H1 (cell line): ENCODE data around the gene MCEE. TPM values are rescaled to one million over a fixed set of nuclear protein-coding genes. Genes with fewer than 3 reads are reported as not detected.

ENCODE experiments used
- CTCF ChIA-PET: fragments of 300-600 bp; sonication (Branson Sonifier 250); formaldehyde crosslinking; loops from one replicate; lab custom pipeline; 2021; ENCODE audit not compliant: partially characterized antibody; lab: Charles Lee
- POLR2A ChIA-PET: fragments of 300-600 bp; sonication (Branson Sonifier 250); formaldehyde crosslinking; loops from one replicate; lab custom pipeline; 2021; ENCODE audit warnings: inconsistent platforms; ENCODE audit not compliant: partially characterized antibody; lab: Charles Lee
- DNase-seq, 2 experiments: peaks; one replicate each; pipeline versions ENCODE4 v3.0.0 to v3.0.0-alpha.2; 2010 to 2022; ENCODE audit warnings: low spot score in 2 of 2, low read depth in 1 of 2, mixed read lengths in 1 of 2
- FAIRE-seq: peaks from 2 replicates; lab custom pipeline; 2011; peaks lifted over from hg19 to GRCh38; lab: Jason Lieb, UNC
- H2AFZ ChIP-seq: 2 replicates; pipeline ENCODE4 v1.8.1; 2012; ENCODE audit warnings: low read length, inconsistent platforms
- H2AK5ac ChIP-seq: 2 replicates; pipeline ENCODE4 v1.6.1; 2013; ENCODE audit warnings: low read depth, low read length
- H2BK120ac ChIP-seq: replicated peaks from 2 replicates; pipeline ENCODE3; 2013; ENCODE audit warnings: low read depth, low read length, inconsistent platforms
- H2BK12ac ChIP-seq: 2 replicates; pipeline ENCODE4 v1.6.1; 2013; ENCODE audit warnings: low read depth, low read length
- H2BK15ac ChIP-seq: 2 replicates; pipeline ENCODE4 v1.6.1; 2013; ENCODE audit warnings: low read length
- H2BK20ac ChIP-seq: 2 replicates; pipeline ENCODE4 v1.6.1; 2013; ENCODE audit warnings: low read length
- H2BK5ac ChIP-seq: 2 replicates; pipeline ENCODE4 v1.6.1; 2013; ENCODE audit warnings: low read depth, low read length
- H3K14ac ChIP-seq: 2 replicates; pipeline ENCODE4 v1.6.1; 2013; ENCODE audit warnings: inconsistent platforms; ENCODE audit not compliant: insufficient read length
- H3K18ac ChIP-seq: 2 replicates; pipeline ENCODE4 v1.6.1; 2013; ENCODE audit warnings: low read length; ENCODE audit errors: extremely low read depth
- H3K23ac ChIP-seq: 2 replicates; pipeline ENCODE4 v1.6.1; 2013; ENCODE audit warnings: inconsistent platforms; ENCODE audit not compliant: insufficient read length
- H3K23me2 ChIP-seq: 2 replicates; pipeline ENCODE4 v1.6.1; 2013; ENCODE audit warnings: low read depth, low read length
- H3K27ac ChIP-seq: 2 replicates; pipeline ENCODE4 v1.6.1; 2011; ENCODE audit warnings: low read depth, low read length, inconsistent platforms
- H3K27me3 ChIP-seq, 4 experiments: replicated peaks in 1 of 4; 1 replicate in 1 of 4; 2 replicates in 3 of 4; pipeline versions ENCODE4 v1.6.1 to v1.8.1; 2011 to 2013; ENCODE audit warnings: low read length in 3 of 4, mild to moderate bottlenecking in 3 of 4, inconsistent platforms in 2 of 4, mixed read lengths in 2 of 4, moderate library complexity in 1 of 4; ENCODE audit not compliant: control insufficient read depth in 3 of 4, insufficient read depth in 3 of 4; ENCODE audit errors: extremely low read depth in 1 of 4
- H3K36me3 ChIP-seq, 4 experiments: 2 replicates each; pipeline versions ENCODE4 v1.6.1 to v1.8.1; 2011 to 2013; ENCODE audit warnings: mild to moderate bottlenecking in 4 of 4, low read length in 3 of 4, moderate library complexity in 2 of 4, control low read depth in 1 of 4, inconsistent platforms in 1 of 4; ENCODE audit not compliant: insufficient read depth in 4 of 4, control insufficient read depth in 2 of 4
- H3K4ac ChIP-seq: replicated peaks from 2 replicates; pipeline ENCODE3; 2013; ENCODE audit warnings: low read length, low read depth, mixed read lengths, inconsistent platforms; ENCODE audit not compliant: insufficient read length
- H3K4me1 ChIP-seq, 4 experiments: replicated peaks in 1 of 4; 1 replicate in 1 of 4; 2 replicates in 3 of 4; pipeline versions ENCODE4 v1.6.1 to v1.8.1; 2011 to 2013; ENCODE audit warnings: low read length in 3 of 4, inconsistent platforms in 2 of 4, mixed read lengths in 1 of 4; ENCODE audit not compliant: insufficient read depth in 4 of 4, control insufficient read depth in 3 of 4
- H3K4me2 ChIP-seq, 2 experiments: 2 replicates each; pipeline versions ENCODE4 v1.6.1 to v1.8.1; 2011 to 2013; ENCODE audit warnings: low read depth in 2 of 2, low read length in 2 of 2, control low read depth in 1 of 2, inconsistent platforms in 1 of 2, mild to moderate bottlenecking in 1 of 2; ENCODE audit not compliant: insufficient read depth in 1 of 2
- H3K4me3 ChIP-seq, 4 experiments: fragments of 200-600, 300-600 bp in 1 of 4; sonication (generic), shearing (Covaris generic), sonication (Bioruptor Twin) in 1 of 4; 2 replicates each; pipeline versions ENCODE4 v1.5.1 to v1.8.1; 2011 to 2016; ENCODE audit warnings: low read length in 4 of 4, low read depth in 3 of 4, control low read depth in 2 of 4, inconsistent platforms in 2 of 4, mild to moderate bottlenecking in 2 of 4, mixed read lengths in 1 of 4, moderate library complexity in 1 of 4; ENCODE audit not compliant: insufficient read depth in 2 of 4; ENCODE audit errors: extremely low read depth in 1 of 4
- H3K56ac ChIP-seq: replicated peaks from 2 replicates; pipeline ENCODE3; 2013; ENCODE audit warnings: low read depth, mild to moderate bottlenecking, mixed read lengths, low read length, inconsistent platforms; ENCODE audit not compliant: insufficient read length
- H3K79me1 ChIP-seq: 2 replicates; pipeline ENCODE4 v1.6.1; 2013; ENCODE audit warnings: low read depth, low read length, control low read depth
- H3K79me2 ChIP-seq, 2 experiments: 2 replicates each; pipeline versions ENCODE4 v1.6.1 to v1.8.1; 2012 to 2013; ENCODE audit warnings: low read length in 2 of 2, mild to moderate bottlenecking in 2 of 2, inconsistent platforms in 1 of 2; ENCODE audit not compliant: insufficient read depth in 2 of 2, control insufficient read depth in 1 of 2
- H3K9ac ChIP-seq, 4 experiments: replicated peaks in 1 of 4; 1 replicate in 1 of 4; 2 replicates in 3 of 4; pipeline versions ENCODE4 v1.6.1 to v1.8.1; 2011 to 2013; ENCODE audit warnings: low read depth in 3 of 4, low read length in 3 of 4, control low read depth in 2 of 4, mild to moderate bottlenecking in 2 of 4, moderate library complexity in 2 of 4, inconsistent platforms in 1 of 4; ENCODE audit errors: extremely low read depth in 1 of 4
- H3K9me3 ChIP-seq, 2 experiments: 2 replicates each; pipeline versions ENCODE4 v1.6.1 to v1.8.1; 2012 to 2013; ENCODE audit warnings: mild to moderate bottlenecking in 2 of 2, moderate library complexity in 2 of 2, control low read depth in 1 of 2, inconsistent platforms in 1 of 2, low read depth in 1 of 2, low read length in 1 of 2, mixed read lengths in 1 of 2; ENCODE audit not compliant: insufficient read depth in 2 of 2
- H4K20me1 ChIP-seq, 2 experiments: replicated peaks in 1 of 2; 2 replicates each; pipeline versions ENCODE3 to v1.8.1; 2011 to 2013; ENCODE audit warnings: inconsistent platforms in 2 of 2, low read length in 2 of 2, mild to moderate bottlenecking in 1 of 2; ENCODE audit not compliant: insufficient read depth in 2 of 2, control insufficient read depth in 1 of 2
- H4K5ac ChIP-seq: 2 replicates; pipeline ENCODE4 v1.6.1; 2013; ENCODE audit warnings: low read length, low read depth, mixed read lengths, inconsistent platforms; ENCODE audit not compliant: insufficient read length
- H4K8ac ChIP-seq: 2 replicates; pipeline ENCODE4 v1.8.0; 2013; ENCODE audit warnings: mild to moderate bottlenecking, moderate library complexity, low read length, inconsistent platforms; ENCODE audit not compliant: insufficient read depth; ENCODE audit errors: extremely low read depth
- H4K91ac ChIP-seq: replicated peaks from 2 replicates; pipeline ENCODE3; 2013; ENCODE audit warnings: low read length, mixed read lengths, inconsistent platforms; ENCODE audit not compliant: insufficient read length
- CHD1 ChIP-seq: IDR thresholded peaks from 2 replicates; pipeline ENCODE4 v1.6.1; 2012; ENCODE audit warnings: low read depth, low read length, improper control_type of control experiment
- CHD2 ChIP-seq: IDR thresholded peaks from 2 replicates; pipeline ENCODE4 v1.6.1; 2012; ENCODE audit warnings: low read length, improper control_type of control experiment
- NRF1 ChIP-seq: IDR thresholded peaks from 2 replicates; pipeline ENCODE4 v1.6.1; 2011; ENCODE audit warnings: mild to moderate bottlenecking, low read depth, low read length, improper control_type of control experiment
- SP4 ChIP-seq: IDR thresholded peaks from 2 replicates; pipeline ENCODE4 v1.6.1; 2012; ENCODE audit warnings: low read length, inconsistent platforms
- TBP ChIP-seq: IDR thresholded peaks from 2 replicates; pipeline ENCODE4 v1.6.1; 2011; ENCODE audit warnings: low read depth, low read length, improper control_type of control experiment
- WGBS, 2 experiments: shearing (Covaris generic) in 1 of 2; methylation state at CpG; one replicate each; pipeline versions ENCODE4 v1.1.6 to v1.1.7; 2013 to 2015; ENCODE audit warnings: low lambda C conversion rate in 2 of 2, mixed read lengths in 2 of 2, inconsistent platforms in 1 of 2, low coverage in 1 of 2, missing lambda C conversion rate in 1 of 2; ENCODE audit not compliant: insufficient replicate concordance in 2 of 2, insufficient coverage in 1 of 2, insufficient read length in 1 of 2; ENCODE audit errors: extremely low coverage in 1 of 2, missing lambda C conversion rate in 1 of 2; 5-methylcytosine and 5-hydroxymethylcytosine counted together
- polyA plus RNA-seq, 7 experiments: library from polyadenylated mRNA; depleted of rRNA in 3 of 7; stranded (reverse) in 5 of 7; unstranded in 2 of 7; fragments of >200 nt in 5 of 7; fragments of 200-250 nt in 2 of 7; gene quantifications; 1 replicate in 5 of 7; 2 replicates in 1 of 7; 4 replicates in 1 of 7; pipeline versions ENCODE4 v1.2.1 to v1.2.3, GENCODE V29; 2011 to 2013; ENCODE audit warnings: missing spikeins in 2 of 7, mixed read lengths in 2 of 7
- total RNA-seq: library from RNA; stranded (reverse); fragmentation: NEBNext Ultra II Directional; extraction: Animal tissue kit (Norgen Biotek cat#: 25700); gene quantifications from 2 replicates; pipeline ENCODE4 v1.2.1, GENCODE V29; 2021
- TF ChIP-seq, protein P1 (sequence below): IDR thresholded peaks from 2 replicates; pipeline ENCODE4 v1.6.1; 2011; ENCODE audit warnings: low read length, improper control_type of control experiment
- TF ChIP-seq, protein P2 (sequence below): IDR thresholded peaks from 2 replicates; pipeline ENCODE4 v1.6.1; 2012; ENCODE audit warnings: inconsistent platforms

Gene MCEE
- total and polyA plus RNA-seq, 2 of the 8 experiments (the other 6 are each of a cell fraction or from before 2014, with no cell fraction given), result 7.3 to 14.1 TPM

- Histone ChIP-seq H3K27ac (no peak overlapping the region), H3K4ac (no peak overlapping the region), H4K20me1 (peaks cover 4 to 6% of the 10 kb centered on the region in 2 experiments), H3K18ac (no peak overlapping the region), H3K9ac (no peak overlapping the region), H3K9me3 (no peaks in the 10 kb centered on the region), H3K23ac (no peak overlapping the region), H2BK15ac (no peak overlapping the region), H3K14ac (no peak overlapping the region), H3K79me1 (no peaks in the 10 kb centered on the region), H2AK5ac (no peak overlapping the region), H2BK20ac (no peak overlapping the region), H2BK120ac (no peak overlapping the region), H3K27me3 (no peaks in the 10 kb centered on the region), H3K4me1 (no peaks in the 10 kb centered on the region; a peak in 1 of 7 replicates), H4K8ac (no peak overlapping the region), H3K23me2 (no peaks in the 10 kb centered on the region)
- 89% methylated on average over 1 of the region's 1 CpG; no CpG with 5 or more reads in 1 of the 2 experiments for WGBS, 2 experiments
- FAIRE-seq, result no peak
- CTCF ChIA-PET, result interaction anchor here (0.8 to 2.6 kb wide), 7 partner anchors 11 to 138 kb away, joined by 3 to 12 read pairs (median 5); no protein-coding TSS in a partner anchor
- DNase-seq, result no peak
- TF ChIP-seq NRF1 (no peak), SP4 (no peak), TBP (no peak), CHD1 (no peak), CHD2 (no peak)
- TF ChIP-seq, protein P1, sequence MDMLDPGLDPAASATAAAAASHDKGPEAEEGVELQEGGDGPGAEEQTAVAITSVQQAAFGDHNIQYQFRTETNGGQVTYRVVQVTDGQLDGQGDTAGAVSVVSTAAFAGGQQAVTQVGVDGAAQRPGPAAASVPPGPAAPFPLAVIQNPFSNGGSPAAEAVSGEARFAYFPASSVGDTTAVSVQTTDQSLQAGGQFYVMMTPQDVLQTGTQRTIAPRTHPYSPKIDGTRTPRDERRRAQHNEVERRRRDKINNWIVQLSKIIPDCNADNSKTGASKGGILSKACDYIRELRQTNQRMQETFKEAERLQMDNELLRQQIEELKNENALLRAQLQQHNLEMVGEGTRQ, result no peak
- TF ChIP-seq, protein P2, sequence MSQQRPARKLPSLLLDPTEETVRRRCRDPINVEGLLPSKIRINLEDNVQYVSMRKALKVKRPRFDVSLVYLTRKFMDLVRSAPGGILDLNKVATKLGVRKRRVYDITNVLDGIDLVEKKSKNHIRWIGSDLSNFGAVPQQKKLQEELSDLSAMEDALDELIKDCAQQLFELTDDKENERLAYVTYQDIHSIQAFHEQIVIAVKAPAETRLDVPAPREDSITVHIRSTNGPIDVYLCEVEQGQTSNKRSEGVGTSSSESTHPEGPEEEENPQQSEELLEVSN, result no peak
- TF ChIP-seq, all 59 proteins: peak for 0
- Histone ChIP-seq H2BK5ac (no peak overlapping the region), H3K36me3 (peaks cover 2 to 9% (median 6%) of the 10 kb centered on the region in 4 experiments; a peak in 5 of 8 replicates), H3K56ac (no peak overlapping the region), H4K5ac (no peak overlapping the region), H3K79me2 (no peaks in the 10 kb centered on the region), H2AFZ (no peak overlapping the region), H3K4me2 (no peak overlapping the region), H2BK12ac (no peak overlapping the region), H4K91ac (no peak overlapping the region), H3K4me3 (no peak overlapping the region)
- POLR2A ChIA-PET, result interaction anchor here (0.8 to 4.2 kb wide), 4 partner anchors 9 to 23 kb away, joined by 3 to 17 read pairs (median 5); partner anchors contain the start of genes MCEE and MPHOSPH10
These were observed 8.6 kb downstream of the MCEE start for GRCh38 chr2:71121479-71121878.
